Measurements from ENCODE around the gene CTAGE9.

The CTAGE9 gene

GRCh38 chr6:131747821-131748353 is 37.1 kb upstream of the CTAGE9 start:
- no peak for DNase-seq (ENCODE audit: low read depth)
- TF ChIP-seq, protein P1, sequence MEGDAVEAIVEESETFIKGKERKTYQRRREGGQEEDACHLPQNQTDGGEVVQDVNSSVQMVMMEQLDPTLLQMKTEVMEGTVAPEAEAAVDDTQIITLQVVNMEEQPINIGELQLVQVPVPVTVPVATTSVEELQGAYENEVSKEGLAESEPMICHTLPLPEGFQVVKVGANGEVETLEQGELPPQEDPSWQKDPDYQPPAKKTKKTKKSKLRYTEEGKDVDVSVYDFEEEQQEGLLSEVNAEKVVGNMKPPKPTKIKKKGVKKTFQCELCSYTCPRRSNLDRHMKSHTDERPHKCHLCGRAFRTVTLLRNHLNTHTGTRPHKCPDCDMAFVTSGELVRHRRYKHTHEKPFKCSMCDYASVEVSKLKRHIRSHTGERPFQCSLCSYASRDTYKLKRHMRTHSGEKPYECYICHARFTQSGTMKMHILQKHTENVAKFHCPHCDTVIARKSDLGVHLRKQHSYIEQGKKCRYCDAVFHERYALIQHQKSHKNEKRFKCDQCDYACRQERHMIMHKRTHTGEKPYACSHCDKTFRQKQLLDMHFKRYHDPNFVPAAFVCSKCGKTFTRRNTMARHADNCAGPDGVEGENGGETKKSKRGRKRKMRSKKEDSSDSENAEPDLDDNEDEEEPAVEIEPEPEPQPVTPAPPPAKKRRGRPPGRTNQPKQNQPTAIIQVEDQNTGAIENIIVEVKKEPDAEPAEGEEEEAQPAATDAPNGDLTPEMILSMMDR (conservative IDR thresholded peaks at IDR 0.05; ENCODE audit: low read depth, low read length), result no peak
- no peak overlapping the region for H3K4me3 ChIP-seq (ENCODE audit: low read length)

GRCh38 chr6:131745476-131745875 is 34.7 kb upstream of the CTAGE9 start:
- H3K4me3 ChIP-seq (ENCODE audit: low read length), result no peak overlapping the region
- TF ChIP-seq, protein P1 (conservative IDR thresholded peaks at IDR 0.05; ENCODE audit: low read depth, low read length), result no peak
- no peak for DNase-seq (ENCODE audit: low read depth)

DNA sequence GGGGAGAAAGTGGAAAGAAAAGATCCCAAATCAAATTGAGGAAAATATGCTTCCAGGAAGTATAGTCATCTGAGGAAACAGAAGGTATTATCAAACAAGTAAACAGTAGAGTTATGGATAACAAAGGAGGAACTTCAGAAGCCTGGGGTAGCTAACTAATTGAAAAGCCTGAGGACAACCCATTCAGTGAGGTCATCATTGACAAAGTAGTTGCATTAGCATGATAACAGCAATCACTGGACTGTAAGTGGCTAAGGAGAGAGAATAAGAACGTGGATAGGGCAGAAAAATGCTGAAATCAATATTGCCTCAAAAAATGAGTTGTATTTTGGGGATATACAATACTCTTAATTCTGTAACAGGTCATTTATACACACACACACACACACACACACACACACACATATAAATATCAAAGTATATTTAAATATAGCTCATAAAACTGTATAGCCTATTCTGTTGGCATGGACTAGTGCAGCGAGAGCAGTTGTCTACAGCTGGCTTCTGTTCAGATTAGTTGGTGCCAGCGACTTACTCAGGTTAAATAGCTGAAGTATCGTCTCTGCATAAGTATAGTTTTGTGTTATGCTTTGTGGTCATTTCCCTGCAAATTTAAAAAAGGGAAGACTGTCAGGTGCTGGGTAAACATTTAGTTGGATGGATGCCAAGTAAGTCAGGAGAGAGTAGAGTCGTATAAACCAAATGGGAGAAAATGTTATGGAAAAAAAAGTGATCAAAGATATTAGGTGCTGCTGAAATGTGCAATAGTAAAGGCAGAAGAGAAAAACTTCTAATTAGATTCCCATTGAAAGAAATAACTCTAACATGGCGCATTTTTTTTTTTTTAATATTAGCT is 33.8 kb upstream of the CTAGE9 start:
- no peak for DNase-seq (ENCODE audit: low read depth)
- TF ChIP-seq, protein P1 (conservative IDR thresholded peaks at IDR 0.05; ENCODE audit: low read depth, low read length), result no peak
- no peak overlapping the region for H3K4me3 ChIP-seq (ENCODE audit: low read length)

GRCh38 chr6:131741688-131742393 is 31.0 kb upstream of the CTAGE9 start:
- DNase-seq (ENCODE audit: low read depth), result no peak
- no peak overlapping the region for H3K4me3 ChIP-seq (ENCODE audit: low read length)
- TF ChIP-seq, protein P1 (conservative IDR thresholded peaks at IDR 0.05; ENCODE audit: low read depth, low read length), result no peak

GRCh38 chr6:131740161-131740560 is 29.3 kb upstream of the CTAGE9 start:
- no peak for DNase-seq (ENCODE audit: low read depth)
- H3K4me3 ChIP-seq (ENCODE audit: low read length), result no peak overlapping the region
- TF ChIP-seq, protein P1 (conservative IDR thresholded peaks at IDR 0.05; ENCODE audit: low read depth, low read length), result no peak

DNA sequence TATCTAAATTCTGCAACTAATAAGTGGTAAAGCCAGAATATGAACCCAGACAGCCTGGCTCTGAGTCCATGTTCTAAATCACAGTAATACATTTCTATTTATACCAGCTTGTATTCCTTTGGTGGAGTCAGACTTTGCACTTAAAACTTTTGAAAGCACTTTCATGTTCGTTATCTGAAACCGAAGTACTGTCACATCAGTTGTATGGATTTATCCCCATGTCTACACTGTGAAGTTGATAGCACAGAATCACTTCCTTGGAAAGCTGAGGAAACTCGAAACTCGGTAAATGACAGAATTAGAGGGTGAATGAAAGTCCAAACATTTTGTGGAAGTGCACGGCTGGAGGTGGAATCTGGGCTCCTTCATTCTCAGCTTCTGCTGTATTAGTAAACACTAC is 28.3 kb upstream of the CTAGE9 start:
- H3K4me3 ChIP-seq (ENCODE audit: low read length), result no peak overlapping the region
- TF ChIP-seq, protein P1 (conservative IDR thresholded peaks at IDR 0.05; ENCODE audit: low read depth, low read length), result no peak
- no peak for DNase-seq (ENCODE audit: low read depth)

Measured in retinal pigment epithelial cell (primary cell).